Neural progenitor cell (in vitro differentiated cells): ENCODE data around the gene KDM6A. TPM values are rescaled to one million over a fixed set of nuclear protein-coding genes. Genes with fewer than 3 reads are reported as not detected.

Experiments used
- DNase-seq: peaks from one replicate; pipeline ENCODE4 v3.0.0-alpha.2; 2016; ENCODE audit warnings: low spot score
- H2AFZ ChIP-seq: fragments of 200-600 bp; sonication (generic); replicated peaks from 2 replicates; pipeline ENCODE4 v1.6.1; 2016; ENCODE audit warnings: antibody characterized with exemption
- H3F3A ChIP-seq: fragments of 200-600 bp; sonication (generic); 2 replicates; pipeline ENCODE4 v1.6.1; 2016; ENCODE audit warnings: antibody characterized with exemption, low read depth
- H3K27ac ChIP-seq: fragments of 200-600 bp; sonication (generic); 2 replicates; pipeline ENCODE4 v1.5.1; 2016; ENCODE audit warnings: mild to moderate bottlenecking
- H3K27me3 ChIP-seq: fragments of 200-600 bp; sonication (generic); 2 replicates; pipeline ENCODE4 v1.6.1; 2016; ENCODE audit warnings: mild to moderate bottlenecking, moderate library complexity
- H3K36me3 ChIP-seq: fragments of 200-600 bp; sonication (generic); 2 replicates; pipeline ENCODE4 v1.5.1; 2016
- H3K4me1 ChIP-seq: fragments of 200-600 bp; sonication (generic); 2 replicates; pipeline ENCODE4 v1.6.1; 2016; ENCODE audit warnings: mixed run types
- H3K4me2 ChIP-seq: fragments of 200-600 bp; sonication (generic); 2 replicates; pipeline ENCODE4 v1.6.1; 2016
- H3K4me3 ChIP-seq: fragments of 200-600 bp; sonication (generic); 2 replicates; pipeline ENCODE4 v1.5.1; 2016
- H3K79me2 ChIP-seq: fragments of 200-600 bp; sonication (generic); 2 replicates; pipeline ENCODE4 v1.6.1; 2016; ENCODE audit warnings: low read depth
- H3K9ac ChIP-seq: fragments of 200-600 bp; sonication (generic); 2 replicates; pipeline ENCODE4 v1.6.1; 2016
- H3K9me3 ChIP-seq: fragments of 200-600 bp; sonication (generic); 2 replicates; pipeline ENCODE4 v1.5.1; 2016; ENCODE audit warnings: low read depth
- H4K20me1 ChIP-seq: fragments of 200-600 bp; sonication (generic); 2 replicates; pipeline ENCODE4 v1.6.1; 2016; ENCODE audit warnings: low read depth
- H3K27ac Mint-ChIP-seq: 3 replicates; pipeline ENCODE4 v1.8.0; 2021; ENCODE audit warnings: mixed read lengths
- H3K27me3 Mint-ChIP-seq: 2 replicates; pipeline ENCODE4 v1.8.0; 2022; ENCODE audit warnings: low read depth, mild to moderate bottlenecking, inconsistent platforms, moderate library complexity, mixed read lengths; ENCODE audit not compliant: insufficient read depth
- H3K36me3 Mint-ChIP-seq: 3 replicates; pipeline ENCODE4 v1.8.0; 2021; ENCODE audit warnings: mixed read lengths
- H3K4me1 Mint-ChIP-seq: 3 replicates; pipeline ENCODE4 v1.8.0; 2021; ENCODE audit warnings: mixed read lengths
- H3K4me3 Mint-ChIP-seq: 3 replicates; pipeline ENCODE4 v1.8.0; 2021; ENCODE audit warnings: mild to moderate bottlenecking, moderate library complexity, mixed read lengths
- H3K9me3 Mint-ChIP-seq: 3 replicates; pipeline ENCODE4 v1.8.0; 2020; ENCODE audit warnings: mixed read lengths
- EZH2 ChIP-seq: fragments of 200-600 bp; sonication (generic); IDR thresholded peaks from 2 replicates; pipeline ENCODE4 v1.6.1; 2017; ENCODE audit warnings: antibody characterized with exemption, mild to moderate bottlenecking, moderate library complexity
- EZH2phosphoT487 ChIP-seq: fragments of 200-600 bp; sonication (generic); IDR thresholded peaks from 2 replicates; pipeline ENCODE4 v1.6.1; 2017; ENCODE audit warnings: antibody characterized with exemption
- total RNA-seq: library from RNA; depleted of rRNA; stranded (reverse); fragments of >200 nt; gene quantifications from 2 replicates; pipeline ENCODE4 v1.2.3, GENCODE V29; 2015; ENCODE audit warnings: low replicate concordance
- TF ChIP-seq, protein P1 (sequence below): fragments of 200-600 bp; sonication (generic); IDR thresholded peaks from 2 replicates; pipeline ENCODE4 v1.5.1; 2017; ENCODE audit warnings: antibody characterized with exemption, mild to moderate bottlenecking

The KDM6A gene
- total RNA-seq, 1 donor from 2014 or later: 56.2 TPM

DNA sequence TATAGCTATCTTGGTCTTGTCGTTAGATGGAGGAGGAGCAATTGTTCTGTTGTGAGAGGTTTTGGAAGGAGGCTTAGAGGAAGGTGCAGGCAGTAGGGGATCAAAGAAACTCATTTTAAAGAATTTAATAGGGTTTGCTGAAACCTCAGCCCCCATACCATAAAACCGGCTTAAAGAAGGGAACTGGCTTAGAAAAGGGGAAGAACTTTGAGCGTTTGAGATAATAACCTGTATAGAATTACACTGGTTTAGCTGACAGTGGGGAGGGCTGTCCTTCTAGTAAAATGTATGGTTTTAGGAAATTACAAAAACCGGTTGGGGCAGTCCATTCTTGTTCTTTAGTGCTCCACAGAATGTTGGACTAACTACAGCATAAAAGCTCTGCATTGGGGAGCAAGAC is 128.1 kb downstream of the KDM6A start:
- Histone ChIP-seq H4K20me1 (peaks cover 18% of the 10 kb centered on the region), H3K9me3 (peaks cover 7% of the 10 kb centered on the region), H3K9ac (no peak overlapping the region), H3K4me3 (no peak overlapping the region), H3K27me3 (no peaks in the 10 kb centered on the region), H3K4me1 (peaks cover 9% of the 10 kb centered on the region), H3K27ac (no peak overlapping the region), H3K4me2 (peak overlapping the region; percentile 2), H2AFZ (no peak overlapping the region), H3K79me2 (peaks cover 87% of the 10 kb centered on the region), H3F3A (no peaks in the 10 kb centered on the region), H3K36me3 (no peaks in the 10 kb centered on the region)
- Mint-ChIP-seq H3K27me3 (no peaks in the 10 kb centered on the region), H3K36me3 (peaks cover 13% of the 10 kb centered on the region), H3K27ac (no peak overlapping the region), H3K4me3 (no peak overlapping the region), H3K9me3 (peaks cover 29% of the 10 kb centered on the region), H3K4me1 (no peaks in the 10 kb centered on the region)
- DNase-seq: no peak
- TF ChIP-seq, protein P1, sequence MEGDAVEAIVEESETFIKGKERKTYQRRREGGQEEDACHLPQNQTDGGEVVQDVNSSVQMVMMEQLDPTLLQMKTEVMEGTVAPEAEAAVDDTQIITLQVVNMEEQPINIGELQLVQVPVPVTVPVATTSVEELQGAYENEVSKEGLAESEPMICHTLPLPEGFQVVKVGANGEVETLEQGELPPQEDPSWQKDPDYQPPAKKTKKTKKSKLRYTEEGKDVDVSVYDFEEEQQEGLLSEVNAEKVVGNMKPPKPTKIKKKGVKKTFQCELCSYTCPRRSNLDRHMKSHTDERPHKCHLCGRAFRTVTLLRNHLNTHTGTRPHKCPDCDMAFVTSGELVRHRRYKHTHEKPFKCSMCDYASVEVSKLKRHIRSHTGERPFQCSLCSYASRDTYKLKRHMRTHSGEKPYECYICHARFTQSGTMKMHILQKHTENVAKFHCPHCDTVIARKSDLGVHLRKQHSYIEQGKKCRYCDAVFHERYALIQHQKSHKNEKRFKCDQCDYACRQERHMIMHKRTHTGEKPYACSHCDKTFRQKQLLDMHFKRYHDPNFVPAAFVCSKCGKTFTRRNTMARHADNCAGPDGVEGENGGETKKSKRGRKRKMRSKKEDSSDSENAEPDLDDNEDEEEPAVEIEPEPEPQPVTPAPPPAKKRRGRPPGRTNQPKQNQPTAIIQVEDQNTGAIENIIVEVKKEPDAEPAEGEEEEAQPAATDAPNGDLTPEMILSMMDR: no peak
- TF ChIP-seq EZH2phosphoT487 (no peak), EZH2 (no peak)

DNA sequence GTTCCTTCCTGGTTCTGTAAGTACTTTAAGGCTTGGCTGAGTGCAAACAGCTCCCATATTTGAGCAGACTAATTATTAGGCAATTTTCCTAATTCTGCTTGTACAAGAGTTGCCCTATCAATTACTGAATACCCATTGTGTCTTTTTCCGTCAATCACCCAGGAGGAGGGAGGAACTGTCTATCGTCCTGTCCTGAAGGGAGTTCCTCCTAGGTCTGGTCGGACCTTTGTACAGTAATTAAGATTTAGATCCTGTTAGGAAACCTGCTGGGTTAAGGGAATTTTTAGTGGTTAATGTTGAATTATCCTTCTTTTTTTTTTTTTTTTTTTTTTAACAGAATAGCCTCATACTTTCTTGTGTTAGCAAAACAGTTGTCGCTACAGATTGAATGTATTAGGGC is 130.1 kb downstream of the KDM6A start:
- Histone ChIP-seq H2AFZ (no peak overlapping the region), H3K4me3 (no peak overlapping the region), H3K4me1 (peaks cover 9% of the 10 kb centered on the region), H3K4me2 (no peak overlapping the region), H3K9me3 (peaks cover 8% of the 10 kb centered on the region), H4K20me1 (peaks cover 15% of the 10 kb centered on the region), H3F3A (no peaks in the 10 kb centered on the region), H3K79me2 (peaks cover 80% of the 10 kb centered on the region), H3K27me3 (no peaks in the 10 kb centered on the region), H3K9ac (no peak overlapping the region), H3K27ac (no peak overlapping the region), H3K36me3 (no peaks in the 10 kb centered on the region)
- DNase-seq: no peak
- Mint-ChIP-seq H3K4me3 (no peak overlapping the region), H3K9me3 (peaks cover 33% of the 10 kb centered on the region), H3K27me3 (no peaks in the 10 kb centered on the region), H3K27ac (no peak overlapping the region), H3K4me1 (no peaks in the 10 kb centered on the region), H3K36me3 (peaks cover 14% of the 10 kb centered on the region)
- TF ChIP-seq, protein P1: no peak
- TF ChIP-seq EZH2: no peak
- TF ChIP-seq EZH2phosphoT487: no peak

DNA sequence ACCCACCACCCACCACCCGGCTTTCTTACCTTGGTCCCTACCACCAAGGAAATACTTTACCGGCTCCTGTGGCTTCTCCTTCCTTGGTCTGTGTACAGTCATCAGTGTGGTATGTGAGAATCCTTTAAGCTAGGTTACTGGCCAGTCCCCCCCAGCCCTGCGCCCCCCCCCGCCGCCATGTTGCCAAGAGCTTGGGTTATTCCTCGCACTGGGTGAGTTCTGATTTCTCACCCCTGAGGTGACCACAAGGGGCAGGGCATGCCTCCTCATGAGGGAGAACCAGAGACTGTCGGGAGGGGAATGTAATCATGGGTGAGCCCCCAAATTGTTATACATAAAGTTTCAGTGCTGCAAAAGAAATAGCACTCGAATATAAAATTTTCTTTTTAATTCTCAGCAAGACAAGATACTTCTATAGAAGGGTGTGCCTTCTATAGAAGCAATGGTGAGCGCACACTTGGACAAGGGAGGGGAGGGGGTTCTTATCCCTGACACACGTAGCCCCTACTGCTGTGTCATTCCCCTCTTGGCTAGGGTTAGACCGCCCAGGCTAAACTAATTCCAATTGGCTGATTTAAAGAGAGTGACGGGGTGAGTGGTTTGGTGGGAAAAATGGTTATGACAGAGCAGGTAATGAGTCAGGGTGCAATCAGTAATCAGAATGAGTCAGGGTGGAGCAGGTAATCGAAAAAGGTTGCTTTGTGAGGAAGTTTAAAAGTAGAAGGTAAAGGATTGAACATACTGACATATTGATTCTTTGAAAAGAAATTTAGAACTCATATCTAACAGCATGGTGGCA is 133.2 kb downstream of the KDM6A start:
- H3K36me3 Mint-ChIP-seq: peaks cover 12% of the 10 kb centered on the region
- DNase-seq: no peak
- H3K9me3 Mint-ChIP-seq: peaks cover 23% of the 10 kb centered on the region
- Histone ChIP-seq H4K20me1 (peaks cover 8% of the 10 kb centered on the region), H3K79me2 (peaks cover 83% of the 10 kb centered on the region), H3K4me1 (peaks cover 9% of the 10 kb centered on the region), H3K36me3 (no peaks in the 10 kb centered on the region), H3K4me3 (no peak overlapping the region), H3F3A (no peaks in the 10 kb centered on the region), H3K27me3 (no peaks in the 10 kb centered on the region), H3K9ac (no peak overlapping the region), H3K4me2 (no peak overlapping the region), H2AFZ (no peak overlapping the region), H3K27ac (no peak overlapping the region), H3K9me3 (peaks cover 4% of the 10 kb centered on the region)
- H3K4me1 Mint-ChIP-seq: no peaks in the 10 kb centered on the region
- TF ChIP-seq EZH2 (no peak), EZH2phosphoT487 (no peak)
- TF ChIP-seq, protein P1: no peak
- H3K4me3 Mint-ChIP-seq: no peak overlapping the region
- no peaks in the 10 kb centered on the region for H3K27me3 Mint-ChIP-seq
- H3K27ac Mint-ChIP-seq: no peak overlapping the region
